Osteoblast (primary cell): ENCODE results near the gene ZIK1. TPM values are rescaled to one million over a fixed set of nuclear protein-coding genes. Genes with fewer than 3 reads are reported as not detected.

Source experiments
- DNase-seq: peaks from one replicate; pipeline ENCODE4 v3.0.0; 2011; ENCODE audit warnings: low spot score, mixed read lengths; ENCODE audit not compliant: insufficient read length; ENCODE audit errors: missing footprints
- H2AFZ ChIP-seq: 2 replicates; pipeline ENCODE4 v1.6.0; 2011; ENCODE audit warnings: mild to moderate bottlenecking, low read length
- H3K27ac ChIP-seq: 2 replicates; pipeline ENCODE4 v1.5.1; 2011; ENCODE audit warnings: mild to moderate bottlenecking, low read depth, low read length, moderate library complexity
- H3K27me3 ChIP-seq: 2 replicates; pipeline ENCODE4 v1.6.0; 2012; ENCODE audit warnings: mild to moderate bottlenecking, control low read depth, inconsistent platforms, low read length, moderate library complexity; ENCODE audit not compliant: insufficient read depth
- H3K36me3 ChIP-seq: 2 replicates; pipeline ENCODE4 v1.5.1; 2011; ENCODE audit warnings: mild to moderate bottlenecking, low read length, control low read depth, moderate library complexity; ENCODE audit not compliant: insufficient read depth
- H3K4me1 ChIP-seq: 2 replicates; pipeline ENCODE4 v1.5.1; 2011; ENCODE audit warnings: mild to moderate bottlenecking, low read length, control low read depth, moderate library complexity; ENCODE audit not compliant: insufficient read depth
- H3K4me2 ChIP-seq: 2 replicates; pipeline ENCODE4 v1.6.0; 2011; ENCODE audit warnings: mild to moderate bottlenecking, low read length; ENCODE audit not compliant: insufficient read depth
- H3K4me3 ChIP-seq: fragments of 200-600 bp; sonication (generic); 3 replicates; pipeline ENCODE4 v1.5.1; 2012; ENCODE audit warnings: mild to moderate bottlenecking, low read length, inconsistent platforms; ENCODE audit not compliant: insufficient read depth
- H3K79me2 ChIP-seq: 2 replicates; pipeline ENCODE4 v1.6.0; 2012; ENCODE audit warnings: mild to moderate bottlenecking, low read length, control low read depth, inconsistent platforms; ENCODE audit not compliant: insufficient read depth
- H3K9me3 ChIP-seq: 2 replicates; pipeline ENCODE4 v1.5.1; 2011; ENCODE audit warnings: low read depth, low read length, control low read depth
- H4K20me1 ChIP-seq: 2 replicates; pipeline ENCODE4 v1.6.0; 2012; ENCODE audit warnings: mild to moderate bottlenecking, low read length, control low read depth; ENCODE audit not compliant: insufficient read depth
- total RNA-seq: library from RNA; depleted of rRNA; stranded (reverse); fragments of >200 nt; gene quantifications from 2 replicates; pipeline ENCODE4 v1.2.3, GENCODE V29; 2012
- TF ChIP-seq, protein P1 (sequence below): IDR thresholded peaks from 2 replicates; pipeline ENCODE4 v1.5.1; 2011; ENCODE audit warnings: mild to moderate bottlenecking, low read depth, low read length, moderate library complexity; ENCODE audit errors: extremely low read depth

The ZIK1 gene
- total RNA-seq, 1 donor: 11.6 TPM

GRCh38 chr19:57560049-57560491, 23.9 kb upstream of the ZIK1 start:
- Histone ChIP-seq H3K27ac (peak overlapping the region; percentile 89), H3K27me3 (no peaks in the 10 kb centered on the region), H3K4me1 (peaks cover 17% of the 10 kb centered on the region), H4K20me1 (peaks cover 11% of the 10 kb centered on the region), H3K36me3 (peaks cover 13% of the 10 kb centered on the region), H2AFZ (peak overlapping the region; percentile 86), H3K4me3 (peak overlapping the region; percentile 84), H3K4me2 (peak overlapping the region; percentile 85), H3K9me3 (peaks cover 2% of the 10 kb centered on the region), H3K79me2 (peaks cover 36% of the 10 kb centered on the region)
- peak; percentile 89 for DNase-seq
- TF ChIP-seq, protein P1, sequence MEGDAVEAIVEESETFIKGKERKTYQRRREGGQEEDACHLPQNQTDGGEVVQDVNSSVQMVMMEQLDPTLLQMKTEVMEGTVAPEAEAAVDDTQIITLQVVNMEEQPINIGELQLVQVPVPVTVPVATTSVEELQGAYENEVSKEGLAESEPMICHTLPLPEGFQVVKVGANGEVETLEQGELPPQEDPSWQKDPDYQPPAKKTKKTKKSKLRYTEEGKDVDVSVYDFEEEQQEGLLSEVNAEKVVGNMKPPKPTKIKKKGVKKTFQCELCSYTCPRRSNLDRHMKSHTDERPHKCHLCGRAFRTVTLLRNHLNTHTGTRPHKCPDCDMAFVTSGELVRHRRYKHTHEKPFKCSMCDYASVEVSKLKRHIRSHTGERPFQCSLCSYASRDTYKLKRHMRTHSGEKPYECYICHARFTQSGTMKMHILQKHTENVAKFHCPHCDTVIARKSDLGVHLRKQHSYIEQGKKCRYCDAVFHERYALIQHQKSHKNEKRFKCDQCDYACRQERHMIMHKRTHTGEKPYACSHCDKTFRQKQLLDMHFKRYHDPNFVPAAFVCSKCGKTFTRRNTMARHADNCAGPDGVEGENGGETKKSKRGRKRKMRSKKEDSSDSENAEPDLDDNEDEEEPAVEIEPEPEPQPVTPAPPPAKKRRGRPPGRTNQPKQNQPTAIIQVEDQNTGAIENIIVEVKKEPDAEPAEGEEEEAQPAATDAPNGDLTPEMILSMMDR: no peak

DNA sequence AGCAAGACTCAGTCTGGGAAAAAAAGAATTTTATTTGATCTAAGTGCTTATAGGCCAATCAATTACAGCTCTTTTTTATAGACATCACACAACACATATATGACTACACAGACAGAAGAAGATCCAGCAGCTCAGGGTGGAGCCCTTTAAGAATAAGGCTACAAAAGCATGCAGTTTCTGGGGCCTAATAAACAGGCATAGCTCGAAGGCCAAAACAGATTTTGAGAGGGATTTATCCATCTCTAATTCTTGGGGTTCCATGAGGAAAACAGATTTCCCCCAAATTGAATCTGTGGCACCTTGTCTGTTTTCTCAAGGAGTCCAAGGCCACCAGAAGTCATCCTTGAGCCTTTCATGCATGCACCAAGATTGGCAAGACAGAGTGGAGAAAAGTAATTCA, 20.4 kb upstream of the ZIK1 start:
- H3K79me2 ChIP-seq: peaks cover 11% of the 10 kb centered on the region
- no peaks in the 10 kb centered on the region for H3K36me3 ChIP-seq
- H3K27me3 ChIP-seq: no peaks in the 10 kb centered on the region
- no peaks in the 10 kb centered on the region for H4K20me1 ChIP-seq
- TF ChIP-seq, protein P1: no peak
- H3K27ac ChIP-seq: no peak overlapping the region
- peaks cover 15% of the 10 kb centered on the region for H3K4me1 ChIP-seq
- peaks cover 14% of the 10 kb centered on the region for H3K9me3 ChIP-seq
- H3K4me3 ChIP-seq: no peak overlapping the region
- DNase-seq: no peak
- no peak overlapping the region for H3K4me2 ChIP-seq
- H2AFZ ChIP-seq: no peak overlapping the region

- no peaks in the 10 kb centered on the region for H3K36me3 ChIP-seq
- no peak overlapping the region for H3K27ac ChIP-seq
- H3K4me2 ChIP-seq: no peak overlapping the region
- TF ChIP-seq, protein P1: no peak
- no peak for DNase-seq
- no peak overlapping the region for H3K4me3 ChIP-seq
- H3K79me2 ChIP-seq: no peaks in the 10 kb centered on the region
- H2AFZ ChIP-seq: no peak overlapping the region
- peaks cover 33% of the 10 kb centered on the region for H3K9me3 ChIP-seq
- H3K27me3 ChIP-seq: no peaks in the 10 kb centered on the region
- no peaks in the 10 kb centered on the region for H3K4me1 ChIP-seq
- no peaks in the 10 kb centered on the region for H4K20me1 ChIP-seq
Observed at GRCh38 chr19:57566396-57567265, 17.3 kb upstream of the ZIK1 start.

DNA sequence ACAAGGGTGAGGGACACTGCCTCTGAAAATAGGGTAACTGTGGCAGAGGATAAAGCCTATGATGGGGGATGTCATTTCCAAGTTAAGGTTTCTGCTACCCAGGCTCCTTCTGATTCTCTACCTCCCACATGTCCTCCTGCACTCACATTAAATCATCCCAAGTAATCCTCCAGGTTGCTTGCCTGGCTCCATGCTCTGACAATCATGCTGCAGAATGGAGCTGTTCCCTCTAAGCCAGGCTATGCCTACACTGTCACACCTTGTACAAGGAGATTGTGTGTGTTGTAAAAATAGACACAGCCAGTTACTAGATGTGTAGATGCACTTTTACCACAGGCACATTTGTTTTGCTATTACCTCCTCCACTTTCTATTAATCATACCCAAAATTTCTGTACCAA, 13.2 kb upstream of the ZIK1 start:
- peaks cover 64% of the 10 kb centered on the region for H3K9me3 ChIP-seq
- TF ChIP-seq, protein P1: no peak
- no peak for DNase-seq

More for the DNA sequence above, 13.2 kb upstream of the ZIK1 start:
- Histone ChIP-seq H3K27me3 (no peaks in the 10 kb centered on the region), H3K4me2 (no peak overlapping the region), H3K4me1 (no peaks in the 10 kb centered on the region), H3K36me3 (peaks cover 37% of the 10 kb centered on the region), H3K4me3 (no peak overlapping the region), H2AFZ (no peak overlapping the region), H4K20me1 (no peaks in the 10 kb centered on the region), H3K79me2 (peaks cover 3% of the 10 kb centered on the region), H3K27ac (no peak overlapping the region)
